Glutamatergic neuron (in vitro differentiated cells): Measurements from ENCODE around the gene MAP3K2. TPM values are rescaled to one million over a fixed set of nuclear protein-coding genes. Genes with fewer than 3 reads are reported as not detected.

Source experiments
- DNase-seq: peaks from one replicate; pipeline ENCODE4 v3.0.0; 2022
- H3K27ac Mint-ChIP-seq: one replicate; pipeline ENCODE4 v1.8.0; 2020; ENCODE audit warnings: mild to moderate bottlenecking, mixed read lengths, inconsistent platforms; ENCODE audit not compliant: unreplicated experiment
- H3K27me3 Mint-ChIP-seq: one replicate; pipeline ENCODE4 v1.8.0; 2020; ENCODE audit warnings: mild to moderate bottlenecking, moderate library complexity, mixed read lengths, inconsistent platforms; ENCODE audit not compliant: unreplicated experiment
- H3K36me3 Mint-ChIP-seq: one replicate; pipeline ENCODE4 v1.8.0; 2020; ENCODE audit warnings: mild to moderate bottlenecking, mixed read lengths, inconsistent platforms; ENCODE audit not compliant: unreplicated experiment
- H3K4me1 Mint-ChIP-seq: one replicate; pipeline ENCODE4 v1.8.0; 2020; ENCODE audit warnings: mild to moderate bottlenecking, low read depth, mixed read lengths, inconsistent platforms; ENCODE audit not compliant: unreplicated experiment
- H3K4me3 Mint-ChIP-seq: one replicate; pipeline ENCODE4 v1.8.0; 2020; ENCODE audit warnings: mild to moderate bottlenecking, mixed read lengths, inconsistent platforms; ENCODE audit not compliant: unreplicated experiment
- H3K9me3 Mint-ChIP-seq: one replicate; pipeline ENCODE4 v1.8.0; 2020; ENCODE audit warnings: mild to moderate bottlenecking, moderate library complexity, mixed read lengths, inconsistent platforms; ENCODE audit not compliant: unreplicated experiment
- total RNA-seq: library from RNA; stranded (reverse); fragmentation: NEBNext Ultra II Directional; extraction: Animal tissue kit (Norgen Biotek cat#: 25700); gene quantifications from one replicate; pipeline ENCODE4 v1.2.1, GENCODE V29; 2021; ENCODE audit not compliant: unreplicated experiment
- TF ChIP-seq, protein P1 (sequence below): fragments of 200-600 bp; sonication (generic); IDR thresholded peaks from one replicate; pipeline ENCODE4 v1.5.0; 2021; ENCODE audit not compliant: partially characterized antibody, unreplicated experiment

MAP3K2 gene
- total RNA-seq, 1 donor from 2014 or later, result 42.7 TPM

DNA sequence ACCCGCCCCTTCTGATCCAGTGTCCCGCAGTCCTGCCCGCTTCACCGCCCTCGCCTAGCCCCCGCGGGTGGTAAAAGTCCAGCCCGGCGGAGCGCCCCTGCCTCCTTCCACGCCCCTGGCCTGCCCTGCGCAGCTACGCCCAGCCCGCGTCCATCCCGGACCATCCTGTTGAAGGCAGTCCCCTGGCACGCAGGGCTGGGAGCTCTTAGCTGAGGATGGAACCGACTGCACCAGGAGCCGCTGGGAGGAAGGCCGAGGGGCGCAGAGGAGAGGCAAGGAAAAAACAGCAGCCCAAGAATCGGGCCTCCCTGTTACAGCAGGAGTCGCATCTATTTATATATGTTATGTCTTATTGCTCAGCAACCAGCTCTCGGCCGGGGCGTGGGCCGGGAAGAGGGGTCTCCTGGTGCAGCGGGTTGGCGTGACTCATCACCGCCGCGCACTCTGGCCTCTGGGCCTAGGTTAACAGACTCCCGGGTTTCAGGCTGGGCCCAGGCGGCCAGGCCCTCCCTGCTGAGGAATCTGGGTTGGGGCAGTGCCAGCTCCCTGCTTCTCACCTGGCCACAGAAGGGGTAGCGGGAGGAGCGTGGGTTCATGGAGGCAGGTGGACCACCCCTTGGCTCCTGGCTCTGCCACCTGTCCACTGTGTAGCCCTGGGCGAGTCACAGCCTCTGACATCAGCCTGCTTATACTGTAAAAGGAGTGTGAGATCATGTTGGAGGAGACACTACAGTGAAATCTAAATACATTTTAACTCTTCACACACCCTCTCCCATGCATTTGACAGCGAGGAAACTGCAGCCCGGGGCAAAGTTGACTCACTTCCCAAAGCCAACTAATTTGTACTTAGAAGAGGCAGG, 13.4 kb upstream of the MAP3K2 start:
- Mint-ChIP-seq H3K27me3 (peaks cover 4% of the 10 kb centered on the region), H3K9me3 (no peaks in the 10 kb centered on the region), H3K36me3 (no peaks in the 10 kb centered on the region), H3K4me1 (no peaks in the 10 kb centered on the region), H3K4me3 (no peak overlapping the region), H3K27ac (no peak overlapping the region)
- DNase-seq, result no peak
- TF ChIP-seq, protein P1, sequence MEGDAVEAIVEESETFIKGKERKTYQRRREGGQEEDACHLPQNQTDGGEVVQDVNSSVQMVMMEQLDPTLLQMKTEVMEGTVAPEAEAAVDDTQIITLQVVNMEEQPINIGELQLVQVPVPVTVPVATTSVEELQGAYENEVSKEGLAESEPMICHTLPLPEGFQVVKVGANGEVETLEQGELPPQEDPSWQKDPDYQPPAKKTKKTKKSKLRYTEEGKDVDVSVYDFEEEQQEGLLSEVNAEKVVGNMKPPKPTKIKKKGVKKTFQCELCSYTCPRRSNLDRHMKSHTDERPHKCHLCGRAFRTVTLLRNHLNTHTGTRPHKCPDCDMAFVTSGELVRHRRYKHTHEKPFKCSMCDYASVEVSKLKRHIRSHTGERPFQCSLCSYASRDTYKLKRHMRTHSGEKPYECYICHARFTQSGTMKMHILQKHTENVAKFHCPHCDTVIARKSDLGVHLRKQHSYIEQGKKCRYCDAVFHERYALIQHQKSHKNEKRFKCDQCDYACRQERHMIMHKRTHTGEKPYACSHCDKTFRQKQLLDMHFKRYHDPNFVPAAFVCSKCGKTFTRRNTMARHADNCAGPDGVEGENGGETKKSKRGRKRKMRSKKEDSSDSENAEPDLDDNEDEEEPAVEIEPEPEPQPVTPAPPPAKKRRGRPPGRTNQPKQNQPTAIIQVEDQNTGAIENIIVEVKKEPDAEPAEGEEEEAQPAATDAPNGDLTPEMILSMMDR, result no peak

DNA sequence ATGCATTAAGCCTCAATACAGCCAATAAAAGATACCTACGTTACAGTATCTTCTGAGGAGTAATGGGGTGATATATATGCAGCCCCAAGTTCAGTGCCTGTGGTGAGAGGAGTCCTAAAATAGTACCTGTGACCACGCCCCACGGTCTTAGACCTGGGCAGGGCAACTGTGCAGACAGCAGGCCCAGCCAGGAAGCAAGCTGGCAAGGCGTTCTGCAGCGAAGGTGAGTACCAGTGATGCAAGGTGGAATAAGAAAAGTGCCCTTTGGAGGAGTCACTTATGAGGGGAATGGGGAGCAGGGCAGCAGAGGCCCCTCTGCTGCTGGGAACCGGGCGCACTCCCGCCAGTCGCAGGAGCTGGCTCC, 12.7 kb upstream of the MAP3K2 start:
- no peak overlapping the region for H3K27ac Mint-ChIP-seq
- TF ChIP-seq, protein P1, result no peak
- DNase-seq, result no peak
- no peaks in the 10 kb centered on the region for H3K4me1 Mint-ChIP-seq
- no peak overlapping the region for H3K4me3 Mint-ChIP-seq
- peaks cover 4% of the 10 kb centered on the region for H3K27me3 Mint-ChIP-seq
- no peaks in the 10 kb centered on the region for H3K36me3 Mint-ChIP-seq
- no peaks in the 10 kb centered on the region for H3K9me3 Mint-ChIP-seq

DNA sequence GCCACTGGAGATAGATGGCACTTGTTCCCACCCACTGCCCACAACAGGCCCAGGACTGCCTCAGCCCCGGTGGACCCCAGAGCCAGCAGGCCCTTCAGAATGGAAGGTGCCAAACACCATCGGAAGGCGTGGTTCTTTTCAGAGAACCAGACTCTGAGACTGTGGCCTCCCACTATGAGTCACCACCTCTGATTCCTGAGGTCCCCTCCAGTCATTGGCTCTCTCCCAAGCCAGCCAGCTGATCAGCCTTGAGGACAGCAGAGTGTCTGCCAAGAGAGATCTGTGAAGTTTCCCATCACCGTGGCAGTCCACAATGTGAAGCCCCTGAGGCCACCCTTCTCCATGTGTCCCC, 10.4 kb upstream of the MAP3K2 start:
- H3K4me1 Mint-ChIP-seq, result no peaks in the 10 kb centered on the region
- H3K4me3 Mint-ChIP-seq, result no peak overlapping the region
- TF ChIP-seq, protein P1, result no peak
- peaks cover 6% of the 10 kb centered on the region for H3K36me3 Mint-ChIP-seq
- H3K27me3 Mint-ChIP-seq, result peaks cover 6% of the 10 kb centered on the region
- DNase-seq, result no peak
- no peak overlapping the region for H3K27ac Mint-ChIP-seq
- no peaks in the 10 kb centered on the region for H3K9me3 Mint-ChIP-seq

DNA sequence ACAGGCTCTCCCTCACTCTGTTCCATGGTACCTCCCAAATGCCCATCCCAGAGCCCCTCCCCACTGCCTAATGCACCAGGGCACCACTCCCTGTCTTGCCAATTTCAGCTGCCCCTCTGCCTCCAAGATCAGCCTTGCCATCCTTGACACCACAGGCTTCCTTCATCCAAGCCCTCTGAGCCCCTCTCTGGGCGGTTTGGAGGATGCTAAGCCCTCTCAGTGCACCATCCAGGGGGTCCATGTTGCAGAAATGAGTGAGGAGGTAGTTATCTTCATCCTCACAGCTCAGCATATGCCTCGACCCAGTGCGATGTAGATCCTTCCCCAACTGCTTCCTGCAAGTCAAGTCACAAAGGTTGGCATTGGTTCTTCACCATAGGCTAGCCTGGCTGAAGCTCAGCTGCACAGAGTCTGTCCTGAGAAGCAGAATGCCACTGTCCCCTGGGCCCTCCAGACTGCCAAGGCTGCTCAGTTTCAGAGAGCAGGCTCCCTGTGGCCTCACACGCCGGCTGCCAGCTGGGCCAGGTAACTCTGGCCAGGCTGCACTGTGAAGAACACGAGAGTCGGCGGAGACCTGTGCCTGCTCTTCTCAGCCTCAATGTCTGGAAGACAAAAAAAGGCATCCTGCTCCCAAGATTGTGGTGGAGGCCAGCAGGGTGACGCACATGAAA, 9.9 kb upstream of the MAP3K2 start:
- no peak overlapping the region for H3K4me3 Mint-ChIP-seq
- no peak overlapping the region for H3K27ac Mint-ChIP-seq
- DNase-seq, result no peak
- TF ChIP-seq, protein P1, result no peak
- H3K4me1 Mint-ChIP-seq, result no peaks in the 10 kb centered on the region
- no peaks in the 10 kb centered on the region for H3K9me3 Mint-ChIP-seq
- peaks cover 6% of the 10 kb centered on the region for H3K36me3 Mint-ChIP-seq
- H3K27me3 Mint-ChIP-seq, result peaks cover 6% of the 10 kb centered on the region

DNA sequence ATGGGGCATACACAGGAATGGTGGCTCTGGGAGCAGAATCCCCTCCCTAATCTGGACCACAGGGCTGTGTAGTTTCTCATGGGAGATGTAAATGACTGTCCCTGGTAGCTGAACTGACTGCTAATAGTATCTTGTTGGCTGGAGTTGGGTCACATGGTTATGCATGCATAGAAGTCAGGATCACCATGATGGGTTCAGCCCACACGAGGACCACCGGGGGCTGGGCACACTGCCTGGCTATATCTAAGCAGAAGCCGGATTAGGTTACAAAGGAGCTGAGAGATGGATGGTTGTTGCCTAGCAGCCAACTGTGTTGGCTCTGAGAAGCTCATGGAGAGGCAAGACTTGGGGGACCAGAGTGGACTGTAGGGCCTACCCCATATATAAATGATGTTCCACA, 6.7 kb upstream of the MAP3K2 start:
- TF ChIP-seq, protein P1, result no peak
- Mint-ChIP-seq H3K4me3 (no peak overlapping the region), H3K36me3 (peaks cover 6% of the 10 kb centered on the region), H3K4me1 (no peaks in the 10 kb centered on the region), H3K27ac (no peak overlapping the region), H3K9me3 (no peaks in the 10 kb centered on the region), H3K27me3 (peaks cover 6% of the 10 kb centered on the region)
- no peak for DNase-seq
